Thoracic aorta (tissue), 2 donors: ENCODE measurements around the gene EIPR1. TPM values are rescaled to one million over a fixed set of nuclear protein-coding genes. Genes with fewer than 3 reads are reported as not detected.

Experiments used
- ATAC-seq: fragments of 150-250 bp; one replicate; pipeline ENCODE4 v1.8.0; 2017; ENCODE audit warnings: low read depth; ENCODE audit not compliant: insufficient number of reproducible peaks, low FRiP score
- DNase-seq: peaks from one replicate; pipeline ENCODE4 v3.0.0-alpha.2; 2020; ENCODE audit warnings: low spot score
- H3K27ac ChIP-seq, 2 donors: fragments of 200-600 bp; sonication (generic); 1 replicate in 1 of 2; 2 replicates in 1 of 2; pipeline ENCODE4 v1.5.1; 2016; ENCODE audit warnings: mild to moderate bottlenecking in 2 of 2, moderate library complexity in 2 of 2
- H3K27me3 ChIP-seq: fragments of 200-600 bp; sonication (generic); replicated peaks from 2 replicates; pipeline ENCODE4 v1.6.0; 2016; ENCODE audit warnings: mild to moderate bottlenecking; ENCODE audit not compliant: insufficient read depth
- H3K36me3 ChIP-seq: fragments of 200-600 bp; sonication (generic); one replicate; pipeline ENCODE4 v1.5.1; 2016
- H3K4me1 ChIP-seq, 2 donors: fragments of 200-600 bp; sonication (generic); 1 replicate in 1 of 2; 2 replicates in 1 of 2; pipeline versions ENCODE4 v1.5.1 to v1.6.0; 2016; ENCODE audit warnings: low read depth in 2 of 2, mild to moderate bottlenecking in 1 of 2; ENCODE audit not compliant: control insufficient read depth in 1 of 2
- H3K4me3 ChIP-seq: fragments of 200-600 bp; sonication (generic); 2 replicates; pipeline ENCODE4 v1.5.1; 2016; ENCODE audit warnings: mild to moderate bottlenecking
- H3K9me3 ChIP-seq: fragments of 200-600 bp; sonication (generic); 2 replicates; pipeline ENCODE4 v1.5.1; 2016
- CTCF ChIP-seq: fragments of 200-600 bp; sonication (generic); IDR thresholded peaks from one replicate; pipeline ENCODE4 v1.5.1; 2019; ENCODE audit warnings: antibody characterized with exemption
- total RNA-seq, 2 donors: library from RNA; depleted of rRNA; stranded (reverse); fragments of >200 nt; gene quantifications; one replicate each; pipeline versions ENCODE4 v1.1.0 to v1.2.3, GENCODE V29; 2016

The EIPR1 gene
- total RNA-seq, 2 donors from 2014 or later: 17.9 to 40.6 TPM

- no peak for ATAC-seq
- Histone ChIP-seq H3K27me3 (no peaks in the 10 kb centered on the region), H3K4me3 (no peak overlapping the region), H3K36me3 (no peaks in the 10 kb centered on the region), H3K9me3 (no peaks in the 10 kb centered on the region), H3K4me1 (no peaks in the 10 kb centered on the region), H3K27ac (no peak overlapping the region)
- DNase-seq: no peak
- TF ChIP-seq CTCF: no peak
These were observed 163.6 kb downstream of the EIPR1 start for GRCh38 chr2:3214065-3214464.

GRCh38 chr2:3212984-3213383, 164.6 kb downstream of the EIPR1 start:
- TF ChIP-seq CTCF: no peak
- no peaks in the 10 kb centered on the region for H3K36me3 ChIP-seq
- ATAC-seq: no peak

GRCh38 chr2:3212061-3212362, 165.6 kb downstream of the EIPR1 start:
- H3K4me3 ChIP-seq: no peak overlapping the region
- H3K4me1 ChIP-seq: no peaks in the 10 kb centered on the region
- no peaks in the 10 kb centered on the region for H3K27me3 ChIP-seq
- no peak overlapping the region for H3K27ac ChIP-seq
- no peak for TF ChIP-seq CTCF
- ATAC-seq (no peak), DNase-seq (no peak)
- no peaks in the 10 kb centered on the region for H3K36me3 ChIP-seq
- no peaks in the 10 kb centered on the region for H3K9me3 ChIP-seq

More at GRCh38 chr2:3212984-3213383, 164.6 kb downstream of the EIPR1 start:
- Histone ChIP-seq H3K4me1 (no peaks in the 10 kb centered on the region), H3K4me3 (no peak overlapping the region), H3K9me3 (no peaks in the 10 kb centered on the region), H3K27ac (no peak overlapping the region), H3K27me3 (no peaks in the 10 kb centered on the region)
- DNase-seq: no peak

- Histone ChIP-seq H3K36me3 (no peaks in the 10 kb centered on the region), H3K9me3 (no peaks in the 10 kb centered on the region), H3K27ac (no peak overlapping the region), H3K4me3 (no peak overlapping the region), H3K27me3 (no peaks in the 10 kb centered on the region), H3K4me1 (no peaks in the 10 kb centered on the region)
- ATAC-seq (no peak), DNase-seq (no peak)
- no peak for TF ChIP-seq CTCF
These were observed 166.2 kb downstream of the EIPR1 start for GRCh38 chr2:3211256-3212060.

- H3K27me3 ChIP-seq: no peaks in the 10 kb centered on the region
- ATAC-seq (no peak), DNase-seq (no peak)
- no peaks in the 10 kb centered on the region for H3K36me3 ChIP-seq
- H3K27ac ChIP-seq: no peak overlapping the region
- no peak for TF ChIP-seq CTCF
- no peak overlapping the region for H3K4me3 ChIP-seq
- no peaks in the 10 kb centered on the region for H3K9me3 ChIP-seq
- H3K4me1 ChIP-seq: no peaks in the 10 kb centered on the region
These were observed 167.4 kb downstream of the EIPR1 start for GRCh38 chr2:3210257-3210656.
